Measurements from ENCODE around the gene COX7B2.

Gene COX7B2

GRCh38 chr4:46878641-46879040 is 30.4 kb downstream of the COX7B2 start (continued):
- TF ChIP-seq POU6F1 (CRISPR knock-in tag; IDR thresholded peaks at IDR 0.05; ENCODE audit: borderline replicate concordance, low read depth): no peak
- TF ChIP-seq GLIS3 (CRISPR knock-in tag; IDR thresholded peaks at IDR 0.05): no peak
- TF ChIP-seq SNAI2 (CRISPR knock-in tag; IDR thresholded peaks at IDR 0.05): no peak
- TF ChIP-seq ISL1 (CRISPR knock-in tag; IDR thresholded peaks at IDR 0.05): no peak

- TF ChIP-seq CSDC2 (CRISPR knock-in tag; IDR thresholded peaks at IDR 0.05): no peak
- TF ChIP-seq ARNTL (CRISPR knock-in tag; IDR thresholded peaks at IDR 0.05; ENCODE audit: borderline replicate concordance, low read depth): no peak
- TF ChIP-seq ESRRG (CRISPR knock-in tag; IDR thresholded peaks at IDR 0.05): no peak
- no peak for TF ChIP-seq ZC3H10 (CRISPR knock-in tag; IDR thresholded peaks at IDR 0.05)
- TF ChIP-seq TOX (CRISPR knock-in tag; IDR thresholded peaks at IDR 0.05; ENCODE audit: borderline replicate concordance): no peak
- TF ChIP-seq RARB (CRISPR knock-in tag; IDR thresholded peaks at IDR 0.05): no peak
- no peak for TF ChIP-seq ZNF70 (CRISPR knock-in tag; IDR thresholded peaks at IDR 0.05)
- TF ChIP-seq SNAI2 (CRISPR knock-in tag; IDR thresholded peaks at IDR 0.05): no peak
- TF ChIP-seq ZNF8 (CRISPR knock-in tag; IDR thresholded peaks at IDR 0.05): no peak
- TF ChIP-seq PPARA (CRISPR knock-in tag; IDR thresholded peaks at IDR 0.05; ENCODE audit: borderline replicate concordance): no peak
- no peak for TF ChIP-seq ZNF565 (CRISPR knock-in tag; conservative IDR thresholded peaks at IDR 0.05; ENCODE audit: low read depth)
- no peak for TF ChIP-seq TCF4 (CRISPR knock-in tag; IDR thresholded peaks at IDR 0.05; ENCODE audit: borderline replicate concordance)
- TF ChIP-seq ZFP3 (CRISPR knock-in tag; IDR thresholded peaks at IDR 0.05): no peak
- TF ChIP-seq GLIS3 (CRISPR knock-in tag; IDR thresholded peaks at IDR 0.05): no peak
- no peak for TF ChIP-seq CREB5 (CRISPR knock-in tag; IDR thresholded peaks at IDR 0.05; ENCODE audit: low read depth)
- no peak for TF ChIP-seq ISL1 (CRISPR knock-in tag; IDR thresholded peaks at IDR 0.05)
- ATAC-seq: no peak
Observed at GRCh38 chr4:46874811-46875210, 34.2 kb downstream of the COX7B2 start.

GRCh38 chr4:46870411-46870810 is 38.6 kb downstream of the COX7B2 start:
- no peak for TF ChIP-seq GLIS3 (CRISPR knock-in tag; IDR thresholded peaks at IDR 0.05)
- ATAC-seq: no peak

- TF ChIP-seq ESRRG (CRISPR knock-in tag; IDR thresholded peaks at IDR 0.05) (no peak), TOX (CRISPR knock-in tag; IDR thresholded peaks at IDR 0.05; ENCODE audit: borderline replicate concordance) (no peak), ZNF70 (CRISPR knock-in tag; IDR thresholded peaks at IDR 0.05) (no peak), ZFP3 (CRISPR knock-in tag; IDR thresholded peaks at IDR 0.05) (no peak), GLIS3 (CRISPR knock-in tag; IDR thresholded peaks at IDR 0.05) (no peak)
- ATAC-seq: no peak
Observed at GRCh38 chr4:46856333-46856732, 52.7 kb downstream of the COX7B2 start.

- TF ChIP-seq PPARA (CRISPR knock-in tag; IDR thresholded peaks at IDR 0.05; ENCODE audit: borderline replicate concordance): no peak
- TF ChIP-seq CSDC2 (CRISPR knock-in tag; IDR thresholded peaks at IDR 0.05): no peak
- no peak for TF ChIP-seq ZNF70 (CRISPR knock-in tag; IDR thresholded peaks at IDR 0.05)
- no peak for TF ChIP-seq OSR1 (CRISPR knock-in tag; IDR thresholded peaks at IDR 0.05)
- TF ChIP-seq BACH2 (CRISPR knock-in tag; IDR thresholded peaks at IDR 0.05; ENCODE audit: borderline replicate concordance): no peak
- TF ChIP-seq ZC3H10 (CRISPR knock-in tag; IDR thresholded peaks at IDR 0.05): no peak
- no peak for TF ChIP-seq SNAI2 (CRISPR knock-in tag; IDR thresholded peaks at IDR 0.05)
- TF ChIP-seq GLIS3 (CRISPR knock-in tag; IDR thresholded peaks at IDR 0.05): no peak
- no peak for TF ChIP-seq RARB (CRISPR knock-in tag; IDR thresholded peaks at IDR 0.05)
- TF ChIP-seq PATZ1 (CRISPR knock-in tag; IDR thresholded peaks at IDR 0.05; ENCODE audit: borderline replicate concordance): no peak
- no peak for TF ChIP-seq TCF4 (CRISPR knock-in tag; IDR thresholded peaks at IDR 0.05; ENCODE audit: borderline replicate concordance)
- TF ChIP-seq CREB5 (CRISPR knock-in tag; IDR thresholded peaks at IDR 0.05; ENCODE audit: low read depth): no peak
- no peak for TF ChIP-seq ESRRG (CRISPR knock-in tag; IDR thresholded peaks at IDR 0.05)
- TF ChIP-seq ZNF8 (CRISPR knock-in tag; IDR thresholded peaks at IDR 0.05): no peak
- no peak for TF ChIP-seq ZFP3 (CRISPR knock-in tag; IDR thresholded peaks at IDR 0.05)
- TF ChIP-seq ISL1 (CRISPR knock-in tag; IDR thresholded peaks at IDR 0.05): no peak
- no peak for TF ChIP-seq TSHZ2 (CRISPR knock-in tag; IDR thresholded peaks at IDR 0.05)
- no peak for TF ChIP-seq TOX (CRISPR knock-in tag; IDR thresholded peaks at IDR 0.05; ENCODE audit: borderline replicate concordance)
- TF ChIP-seq CSRNP3 (CRISPR knock-in tag; IDR thresholded peaks at IDR 0.05): no peak
- no peak for TF ChIP-seq ARNTL (CRISPR knock-in tag; IDR thresholded peaks at IDR 0.05; ENCODE audit: borderline replicate concordance, low read depth)
- ATAC-seq: no peak
Observed at GRCh38 chr4:46852800-46853199, 56.2 kb downstream of the COX7B2 start.

Measured in SK-N-SH treated with all-trans-retinoic acid at 6 μM for 48 hours (cell line).